Stimulated activated effector memory CD8-positive, alpha-beta T cell treated with anti-CD3 and anti-CD28 coated beads, Interleukin-12 subunit alpha, Interleukin-12 subunit beta, amount 100 ng/mL, for 72 hours (primary cell): Measurements from ENCODE around the gene NSDHL.

ENCODE experiments used
- ATAC-seq: fragments of 150-1000 bp; cut with Tn5 transposase; 2 replicates; pipeline ENCODE4 v1.10.0; 2021
- DNase-seq, 2 donors: peaks; one replicate each; pipeline ENCODE4 v3.0.0; 2021 to 2022; ENCODE audit warnings: low spot score in 2 of 2
- H3K27ac Mint-ChIP-seq: one replicate; pipeline ENCODE4 v1.8.0; 2022; ENCODE audit warnings: mild to moderate bottlenecking, mixed read lengths
- H3K36me3 Mint-ChIP-seq: one replicate; pipeline ENCODE4 v1.8.0; 2022; ENCODE audit warnings: mild to moderate bottlenecking, mixed read lengths
- H3K4me1 Mint-ChIP-seq: one replicate; pipeline ENCODE4 v1.8.0; 2022; ENCODE audit warnings: mixed read lengths
- H3K4me3 Mint-ChIP-seq: one replicate; pipeline ENCODE4 v1.8.0; 2022; ENCODE audit warnings: mild to moderate bottlenecking, mixed read lengths
- H3K9me3 Mint-ChIP-seq: one replicate; pipeline ENCODE4 v1.8.0; 2022; ENCODE audit warnings: mixed read lengths

Gene NSDHL

GRCh38 chrX:152912641-152913040, 81.8 kb downstream of the NSDHL start:
- ATAC-seq (no peak), DNase-seq (no peak)
- H3K36me3 Mint-ChIP-seq: no peaks in the 10 kb centered on the region
- H3K27ac Mint-ChIP-seq: no peak overlapping the region
- no peaks in the 10 kb centered on the region for H3K9me3 Mint-ChIP-seq
- H3K4me1 Mint-ChIP-seq: no peaks in the 10 kb centered on the region
- H3K4me3 Mint-ChIP-seq: no peak overlapping the region

- H3K4me3 Mint-ChIP-seq: no peak overlapping the region
- no peak overlapping the region for H3K27ac Mint-ChIP-seq
- no peak for DNase-seq
- H3K4me1 Mint-ChIP-seq: no peaks in the 10 kb centered on the region
- no peak for ATAC-seq
- no peaks in the 10 kb centered on the region for H3K9me3 Mint-ChIP-seq
- no peaks in the 10 kb centered on the region for H3K36me3 Mint-ChIP-seq
Observed at GRCh38 chrX:152913346-152913745, 82.5 kb downstream of the NSDHL start.

- no peaks in the 10 kb centered on the region for H3K9me3 Mint-ChIP-seq
- DNase-seq: no peak
- H3K4me1 Mint-ChIP-seq: no peaks in the 10 kb centered on the region
- no peak overlapping the region for H3K4me3 Mint-ChIP-seq
- ATAC-seq: no peak
- no peak overlapping the region for H3K27ac Mint-ChIP-seq
- no peaks in the 10 kb centered on the region for H3K36me3 Mint-ChIP-seq
Observed at GRCh38 chrX:152913910-152914309, 83.0 kb downstream of the NSDHL start.

GRCh38 chrX:152915541-152916241, 84.8 kb downstream of the NSDHL start:
- Mint-ChIP-seq H3K4me3 (no peak overlapping the region), H3K9me3 (no peaks in the 10 kb centered on the region), H3K36me3 (no peaks in the 10 kb centered on the region), H3K27ac (no peak overlapping the region), H3K4me1 (no peaks in the 10 kb centered on the region)
- DNase-seq (no peak), ATAC-seq (no peak)

GRCh38 chrX:152917656-152918579, 87.1 kb downstream of the NSDHL start:
- no peaks in the 10 kb centered on the region for H3K4me1 Mint-ChIP-seq
- no peak for ATAC-seq
- H3K36me3 Mint-ChIP-seq: no peaks in the 10 kb centered on the region
- H3K9me3 Mint-ChIP-seq: no peaks in the 10 kb centered on the region
- no peak for DNase-seq
- H3K27ac Mint-ChIP-seq: no peak overlapping the region
- no peak overlapping the region for H3K4me3 Mint-ChIP-seq

- Mint-ChIP-seq H3K27ac (no peak overlapping the region), H3K36me3 (no peaks in the 10 kb centered on the region), H3K4me3 (no peak overlapping the region), H3K9me3 (no peaks in the 10 kb centered on the region), H3K4me1 (no peaks in the 10 kb centered on the region)
- DNase-seq: no peak
- no peak for ATAC-seq
Observed at GRCh38 chrX:152918707-152919106, 87.8 kb downstream of the NSDHL start.
